OCI-M2 (cell line): ENCODE measurements around the gene DPP9.
"Not testable (repeated sequence)": the region's sequence is repeated elsewhere in the genome, so short reads cannot be mapped to it uniquely, and the experiment has no call there.

Experiments used
- DNase-seq: peaks from one replicate; lab custom pipeline; 2025; ENCODE audit not compliant: unreplicated experiment; lab: John Stamatoyannopoulos, UW

DPP9 gene

DNA sequence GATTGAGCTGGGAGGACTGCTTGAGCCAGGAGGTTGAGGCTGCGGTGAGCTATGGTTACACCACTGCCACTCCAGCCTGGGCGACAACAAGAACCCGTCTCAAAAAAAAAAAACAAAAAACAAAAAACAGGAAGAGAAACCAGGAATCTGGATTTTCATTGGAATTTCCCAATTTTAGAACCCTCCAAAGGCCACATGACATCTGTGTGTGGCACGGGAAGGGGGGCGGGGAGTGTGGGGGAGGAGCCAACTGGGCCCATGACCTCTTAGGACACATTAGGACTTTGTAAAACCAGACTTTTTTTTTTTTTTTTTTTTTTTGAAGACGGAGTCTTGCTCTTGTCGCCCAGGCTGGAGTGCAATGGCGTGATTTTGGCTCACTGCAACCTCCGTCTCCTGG, 32.3 kb downstream of the DPP9 start:
- DNase-seq = no peak

DNA sequence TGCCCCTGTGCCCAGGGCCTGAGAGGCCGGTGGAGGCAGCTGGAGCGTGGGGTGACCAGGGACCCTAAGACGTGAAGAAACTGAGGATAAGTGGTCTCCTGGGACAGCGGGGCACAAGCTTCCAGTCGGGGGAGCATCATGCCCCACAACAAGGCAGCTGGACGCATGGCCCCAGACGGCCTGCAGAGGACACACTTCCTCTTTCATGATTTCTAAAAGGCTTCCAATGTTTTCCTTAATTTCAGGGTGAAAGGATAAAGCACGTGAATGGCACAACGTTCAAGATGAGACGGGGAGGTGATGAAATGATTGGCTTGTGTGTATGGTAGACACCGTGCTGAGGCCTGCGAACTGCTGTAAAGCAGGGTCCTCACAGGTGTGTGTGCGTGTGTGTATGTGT, 33.3 kb downstream of the DPP9 start:
- DNase-seq = no peak

DNA sequence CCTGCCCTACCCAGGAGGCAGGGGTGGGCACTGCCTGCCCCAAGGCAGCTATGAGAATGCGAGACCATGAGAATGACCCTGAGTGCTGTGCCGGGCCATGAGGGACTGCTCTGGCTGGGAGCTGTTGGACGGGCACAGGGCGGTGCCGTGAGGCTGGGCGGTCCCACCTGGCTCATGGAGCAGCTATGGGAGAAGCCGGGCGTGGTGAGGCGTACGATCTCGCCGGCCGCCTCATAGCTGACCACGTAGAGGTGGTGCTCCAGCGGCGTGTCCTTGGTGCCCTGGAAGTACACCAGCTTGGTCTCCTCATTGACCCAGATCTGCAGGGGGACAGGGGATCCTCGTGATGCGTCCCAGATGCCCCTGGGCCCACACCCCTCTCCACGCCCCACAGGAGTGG, 34.2 kb downstream of the DPP9 start:
- DNase-seq = no peak

DNA sequence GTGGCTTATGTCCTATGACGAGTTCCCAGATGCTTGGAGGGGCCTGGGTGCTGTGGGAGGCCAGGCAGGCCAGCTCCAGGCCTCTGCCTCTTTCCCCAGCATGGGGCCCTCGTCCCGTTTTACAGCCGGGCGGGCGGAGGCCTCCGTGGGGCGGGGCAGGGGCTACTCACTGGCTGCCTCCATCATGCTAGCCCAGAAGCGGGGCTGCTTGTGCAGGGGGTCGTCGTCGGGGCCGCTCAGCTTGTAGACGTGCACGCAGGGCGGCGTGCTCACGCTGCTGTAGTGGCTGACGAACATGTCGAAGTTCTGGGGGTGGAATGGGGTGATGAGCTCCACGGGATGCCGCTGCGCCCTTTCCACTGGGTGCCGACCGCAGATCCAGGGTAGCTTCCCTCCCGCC, 35.1 kb downstream of the DPP9 start:
- no peak for DNase-seq

DNA sequence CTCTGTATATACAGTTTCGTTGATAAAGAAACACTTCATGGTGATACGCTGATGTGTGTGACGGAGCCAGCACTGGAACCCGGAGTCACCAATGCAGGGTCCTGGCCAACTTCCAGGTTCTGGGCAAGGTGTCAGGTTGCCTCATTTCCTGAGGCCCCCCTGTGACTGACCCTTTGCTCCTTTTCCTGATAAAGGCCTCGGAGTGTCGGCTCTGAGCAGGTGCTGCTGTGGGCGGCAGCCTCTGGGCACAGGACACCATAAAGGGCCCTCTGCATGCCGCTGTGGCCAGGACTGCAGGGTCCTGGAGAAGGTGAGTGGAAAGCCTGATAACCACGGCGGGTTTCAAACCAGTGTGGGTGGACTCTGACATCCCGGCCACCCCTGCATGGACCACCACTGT, 36.2 kb downstream of the DPP9 start:
- no peak for DNase-seq

DNA sequence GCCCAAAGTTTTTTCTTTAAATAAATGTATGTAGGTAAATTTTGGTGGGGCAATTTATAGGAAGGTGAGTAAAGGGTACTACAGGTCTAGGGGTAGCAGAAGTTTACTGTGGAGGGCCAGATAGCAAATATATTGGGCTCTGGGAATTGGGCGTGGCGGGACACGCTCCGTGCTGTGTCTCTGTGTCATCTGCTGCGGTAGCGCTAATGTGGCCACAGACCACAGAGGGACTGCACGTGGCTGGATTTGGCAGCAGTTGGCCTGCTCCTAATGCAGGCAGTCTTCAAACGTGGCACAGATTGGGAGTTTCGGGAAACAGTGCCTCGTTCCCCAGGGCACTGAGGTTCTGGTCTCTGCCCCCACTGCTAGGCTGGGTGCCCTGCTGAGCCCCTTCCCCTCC, 36.9 kb downstream of the DPP9 start:
- DNase-seq = no peak

DNA sequence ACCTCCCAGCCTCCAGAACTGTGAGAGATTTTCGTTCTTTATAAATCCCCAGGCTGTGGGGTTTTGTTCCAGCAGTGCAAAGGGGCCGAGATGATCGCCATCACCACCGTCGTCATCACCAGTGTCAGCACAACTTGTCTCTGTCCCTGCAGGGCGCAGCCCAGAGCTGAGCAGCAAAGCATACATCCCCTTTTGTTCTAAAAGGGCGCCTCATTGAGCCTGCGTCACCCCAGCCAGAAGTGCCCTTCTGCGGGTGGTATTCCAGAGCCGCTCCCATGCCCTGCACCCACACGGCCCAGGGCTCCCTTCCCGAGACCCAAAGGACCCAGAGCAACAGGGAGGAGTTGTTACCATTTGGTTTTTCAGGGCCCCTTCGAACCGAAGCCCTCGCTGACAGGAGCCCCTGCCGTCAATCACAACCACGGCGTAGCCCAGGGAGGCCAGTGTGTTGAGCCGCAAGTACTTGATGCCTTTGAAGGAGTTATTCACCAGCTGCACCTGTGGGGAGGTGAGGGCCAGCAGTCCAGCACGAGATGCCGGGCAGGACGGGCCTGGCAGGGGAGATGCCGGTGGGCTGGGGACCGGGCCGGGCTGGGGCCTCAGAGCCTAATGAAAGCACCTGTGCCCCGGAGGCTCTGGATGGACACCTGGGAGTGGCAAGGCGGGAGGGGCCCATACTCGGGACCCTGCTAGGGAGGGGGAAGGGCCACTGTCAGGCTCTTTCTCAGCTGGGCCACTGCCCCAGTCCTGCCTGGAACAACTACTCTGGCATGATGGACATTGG, 39.1 kb downstream of the DPP9 start:
- DNase-seq = no peak

DNA sequence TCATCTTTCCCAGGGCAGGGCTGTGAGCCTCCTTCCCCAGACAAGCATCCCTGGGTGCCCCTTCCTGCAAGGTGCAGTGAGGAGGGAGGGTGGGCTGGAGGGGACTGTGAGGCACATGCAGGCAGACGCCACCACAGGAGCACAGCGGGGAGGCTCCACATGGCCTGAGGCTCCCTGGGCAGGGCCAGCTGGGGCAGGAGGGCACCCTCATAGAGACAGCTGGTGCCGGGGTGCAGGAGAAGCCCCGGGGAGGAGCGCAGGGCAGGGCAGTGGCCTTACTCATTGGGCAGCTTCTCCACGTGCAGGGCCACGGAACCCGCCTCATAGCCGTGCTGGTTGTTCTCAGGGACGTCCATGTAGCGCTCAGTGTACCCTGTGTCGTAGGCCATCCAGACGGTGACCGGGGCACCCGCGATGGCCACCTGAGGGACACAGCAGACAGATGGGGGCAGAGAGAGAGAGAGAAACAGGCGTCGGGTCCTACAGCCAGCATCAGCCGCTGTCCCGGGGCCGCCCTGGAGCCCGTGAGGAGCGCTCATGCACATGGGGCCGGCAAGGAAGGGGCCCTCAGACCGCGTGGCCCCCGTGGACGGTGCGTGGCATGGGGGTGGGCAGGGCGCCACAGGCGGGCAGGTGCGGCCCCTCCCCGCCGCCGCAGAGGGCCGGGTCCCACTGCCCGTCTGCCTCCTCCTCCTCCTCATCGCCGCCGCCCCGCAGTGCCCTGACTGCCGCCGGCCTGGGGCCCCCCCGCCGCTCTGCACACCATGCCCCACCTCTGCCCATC, 41.0 kb downstream of the DPP9 start:
- DNase-seq = no peak

DNA sequence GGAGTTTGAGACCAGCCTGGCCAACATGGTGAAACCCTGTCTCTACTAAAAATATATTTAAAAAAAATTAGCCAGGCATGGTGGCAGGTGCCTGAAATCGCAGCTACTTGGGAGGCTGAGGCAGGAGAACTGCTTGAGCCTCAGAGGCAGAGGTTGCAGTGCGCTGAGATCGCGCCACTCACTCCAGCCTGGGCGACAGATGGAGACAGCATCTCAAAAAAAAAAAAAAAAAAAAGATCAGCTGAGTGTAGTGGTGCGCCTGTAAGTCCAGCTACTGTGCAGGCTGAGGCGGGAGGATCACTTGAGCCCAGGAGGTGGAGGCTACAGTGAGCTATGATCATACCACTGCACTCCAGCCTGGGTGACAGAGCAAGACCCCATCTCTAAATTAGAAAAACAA, 43.6 kb downstream of the DPP9 start:
- DNase-seq = not testable (repeated sequence)

DNA sequence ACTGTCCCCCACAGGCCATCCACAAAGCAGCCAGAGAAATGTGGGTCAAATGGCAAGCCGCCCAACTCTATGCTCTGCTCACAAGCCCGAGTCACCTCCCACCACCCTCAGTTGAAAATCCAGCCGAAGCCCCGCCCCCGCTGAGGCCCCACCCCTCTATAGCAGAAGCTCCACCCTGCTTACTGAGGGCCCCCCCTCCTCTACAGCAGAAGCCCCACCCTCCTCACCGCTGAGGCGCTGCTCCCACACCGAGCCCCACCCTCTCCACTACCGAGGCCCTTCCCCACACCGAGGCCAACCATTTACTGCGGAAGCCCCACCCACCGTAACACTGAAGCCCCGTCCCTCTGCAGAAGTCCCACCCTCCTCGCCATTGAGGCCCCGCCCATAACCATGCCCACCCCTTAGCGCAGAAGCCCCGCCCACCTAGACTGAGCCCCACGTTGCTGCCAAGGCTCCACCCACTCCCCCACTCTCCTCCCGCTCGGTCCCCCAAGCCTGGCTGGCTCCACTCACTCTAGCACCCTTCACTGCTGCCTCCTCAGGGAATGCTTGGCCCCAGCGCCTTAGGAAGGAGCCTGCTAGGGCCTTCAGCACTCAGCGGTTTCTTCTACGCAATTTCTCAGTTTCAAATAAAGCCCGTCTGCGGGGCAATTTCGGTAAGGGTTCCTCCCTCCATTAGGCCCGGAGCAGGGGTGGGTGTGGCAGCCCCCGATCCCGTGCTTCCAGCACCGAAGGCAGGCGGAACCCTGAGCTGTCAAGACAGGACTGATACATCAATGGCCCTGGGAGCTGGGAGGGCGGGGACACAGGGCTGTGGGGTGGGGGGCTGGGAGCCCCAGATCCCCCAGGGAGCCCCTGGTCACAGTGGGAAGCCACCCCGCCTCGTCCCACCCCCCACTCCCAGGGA, 44.5 kb downstream of the DPP9 start:
- DNase-seq = no peak

DNA sequence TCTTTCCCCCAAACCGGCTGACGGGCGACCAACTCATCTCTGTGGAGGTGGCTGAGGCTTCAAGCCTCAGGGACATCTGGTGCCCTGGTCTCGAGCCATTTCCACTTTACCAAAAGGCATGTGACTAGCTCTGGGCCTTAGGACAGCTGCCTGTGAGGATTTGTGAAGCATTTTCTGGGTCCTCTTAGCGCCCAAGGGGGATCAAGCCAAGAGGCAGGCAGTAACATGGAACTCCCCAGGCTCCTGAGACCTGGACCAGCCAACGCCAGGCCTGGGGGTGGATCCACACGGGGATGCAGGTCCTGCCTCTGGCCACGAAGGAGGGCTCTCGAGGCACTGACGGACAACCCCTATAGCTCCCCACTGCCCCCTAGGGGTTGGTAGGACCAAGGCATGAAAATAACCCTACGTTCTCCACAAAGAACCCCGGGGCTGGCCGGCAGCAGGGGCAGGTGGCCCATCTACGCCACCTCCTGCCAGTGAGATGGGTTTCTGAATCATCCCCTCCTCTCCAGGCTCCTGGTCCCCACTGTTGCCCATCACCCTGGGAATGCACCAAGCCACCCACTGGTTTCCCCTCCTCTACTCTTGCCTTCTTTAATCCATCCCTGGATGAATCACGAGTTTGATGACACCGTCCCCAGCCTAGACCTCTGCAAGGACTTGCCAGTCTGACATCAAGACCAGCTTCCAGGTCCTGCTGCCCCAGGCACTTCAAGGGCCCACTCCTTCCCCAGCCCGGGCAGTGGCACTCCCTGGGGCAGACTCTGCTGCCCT, 46.5 kb downstream of the DPP9 start:
- DNase-seq = no peak

DNA sequence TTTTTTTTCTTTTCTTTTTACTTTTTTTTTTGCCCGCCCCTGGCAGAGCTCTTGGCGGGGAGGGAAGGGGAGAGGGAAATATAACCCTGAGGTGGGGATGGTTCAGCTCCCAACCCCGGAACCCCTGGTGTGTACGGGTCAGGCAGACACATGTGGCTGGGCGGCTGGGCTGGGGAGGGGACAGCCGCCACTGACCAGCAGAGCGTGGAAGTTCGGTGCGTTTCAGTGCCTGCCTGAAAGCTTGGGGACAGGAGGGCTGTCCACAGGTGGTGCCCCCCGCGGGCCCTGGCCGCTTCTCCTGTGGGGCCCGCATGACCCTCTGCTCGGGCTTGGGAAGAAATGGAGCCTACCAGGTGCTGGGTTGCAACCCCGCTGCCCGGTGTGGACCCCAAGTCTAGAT, 48.3 kb downstream of the DPP9 start:
- DNase-seq = no peak

DNA sequence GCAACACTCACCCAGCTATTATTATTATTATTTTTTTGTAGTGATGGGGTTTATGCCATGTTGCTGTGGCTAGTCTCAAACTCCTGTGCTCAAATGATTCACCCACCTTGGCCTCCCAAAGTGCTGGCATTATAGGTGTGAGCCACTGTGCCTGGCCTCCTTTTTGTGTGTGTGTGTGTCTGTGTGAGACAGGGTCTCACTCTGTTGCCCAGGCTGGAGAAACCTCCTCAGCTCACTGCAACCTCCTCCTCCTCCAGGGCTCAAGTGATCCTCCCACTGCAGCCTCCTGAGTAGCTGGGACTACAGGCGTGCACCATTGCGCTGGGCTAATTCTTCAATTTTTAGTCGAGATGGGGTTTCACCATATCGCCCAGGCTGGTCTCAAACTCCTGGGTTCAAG, 49.9 kb downstream of the DPP9 start:
- DNase-seq = no peak

DNA sequence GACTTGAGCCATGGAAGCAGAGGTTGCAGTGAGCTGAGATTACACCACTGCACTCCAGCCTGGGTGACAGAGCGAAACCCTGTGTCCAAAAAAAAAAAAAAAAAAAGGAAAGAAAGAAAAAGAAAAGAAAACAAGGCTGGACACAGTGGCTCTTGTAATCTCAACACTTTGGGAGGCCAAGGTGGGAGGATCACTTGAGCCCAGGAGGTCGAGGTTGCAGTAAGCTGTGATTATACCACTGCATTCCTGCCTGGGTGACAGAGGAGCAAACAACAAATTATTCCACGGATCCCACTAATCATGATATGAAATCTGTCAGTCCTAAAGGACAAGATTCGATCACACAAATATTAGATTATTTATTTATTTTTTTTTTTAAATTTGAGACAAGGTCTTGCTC, 50.4 kb downstream of the DPP9 start:
- no peak for DNase-seq

DNA sequence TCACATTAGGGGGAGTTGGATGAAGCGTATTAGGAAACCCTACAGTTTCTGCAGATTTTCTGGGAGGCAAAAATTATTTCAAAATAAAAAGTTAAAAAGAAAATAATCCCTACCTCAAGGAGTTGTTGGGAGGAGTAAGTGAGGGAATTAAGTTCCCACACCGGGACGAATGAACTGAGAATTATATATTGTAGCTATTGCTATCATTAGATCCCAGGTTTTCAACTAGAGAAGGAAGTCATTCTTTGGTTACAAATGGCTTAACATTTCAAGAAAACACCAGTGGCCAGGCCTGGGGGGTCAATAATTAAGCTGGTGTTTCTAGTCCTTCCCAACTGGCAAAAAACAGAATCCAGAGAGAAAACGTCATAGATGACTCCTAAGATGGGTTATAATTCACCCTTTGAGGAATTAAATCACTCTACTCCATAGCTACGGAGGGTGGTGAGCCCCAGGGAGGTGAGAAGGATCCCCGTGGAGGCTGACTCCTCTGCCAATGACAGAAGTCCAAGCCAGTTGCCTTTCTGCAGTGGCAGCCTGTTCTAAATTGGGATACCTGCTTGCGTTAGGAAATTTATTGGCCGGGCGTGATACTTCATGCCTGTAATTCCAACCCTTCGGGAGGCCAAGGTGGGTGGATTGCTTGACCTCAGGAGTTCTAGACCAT, 52.3 kb downstream of the DPP9 start:
- no peak for DNase-seq

DNA sequence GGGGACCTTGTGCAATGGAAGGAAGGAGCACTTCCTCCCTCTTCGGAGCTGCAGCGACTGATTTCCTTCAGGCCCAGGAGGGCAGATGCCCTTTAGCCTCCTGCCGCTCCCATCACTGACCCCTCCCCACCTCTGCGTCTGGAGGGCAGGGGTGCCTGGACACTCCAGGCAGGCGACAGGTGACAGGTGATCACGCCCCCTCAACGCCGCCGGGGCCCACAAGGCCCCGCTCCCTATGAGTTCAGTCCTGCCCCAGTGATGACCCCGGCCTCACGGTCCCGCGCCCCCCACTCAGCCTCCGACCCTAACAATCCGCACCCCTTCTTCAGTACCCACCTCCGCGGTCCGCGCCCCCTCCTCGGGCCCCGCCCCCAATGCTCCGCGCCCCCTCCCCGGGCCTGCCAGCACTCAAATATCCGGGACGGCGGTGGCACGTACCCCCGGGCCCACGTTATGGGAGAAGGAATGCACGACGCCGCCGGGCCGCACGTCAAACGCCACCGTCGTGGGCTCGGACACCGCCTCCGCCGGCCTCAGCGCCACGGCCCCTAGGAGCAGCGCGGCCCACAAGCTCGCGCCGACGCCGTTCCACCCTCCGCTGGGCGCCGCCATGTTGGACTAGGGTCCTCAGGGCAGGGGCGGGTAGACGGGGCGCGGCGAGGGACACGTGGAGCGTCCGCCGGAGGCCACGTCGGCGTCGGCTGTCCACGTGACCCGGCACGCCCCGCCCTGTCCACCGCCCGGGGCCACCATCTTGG, 53.7 kb downstream of the DPP9 start, which contains the start of gene MYDGF:
Gene MYDGF (minus strand): TSS at position 620 of the 758 bp plus-strand sequence. CDS start 8 bp downstream, at position 612.
- peak; percentile 36 for DNase-seq

DNA sequence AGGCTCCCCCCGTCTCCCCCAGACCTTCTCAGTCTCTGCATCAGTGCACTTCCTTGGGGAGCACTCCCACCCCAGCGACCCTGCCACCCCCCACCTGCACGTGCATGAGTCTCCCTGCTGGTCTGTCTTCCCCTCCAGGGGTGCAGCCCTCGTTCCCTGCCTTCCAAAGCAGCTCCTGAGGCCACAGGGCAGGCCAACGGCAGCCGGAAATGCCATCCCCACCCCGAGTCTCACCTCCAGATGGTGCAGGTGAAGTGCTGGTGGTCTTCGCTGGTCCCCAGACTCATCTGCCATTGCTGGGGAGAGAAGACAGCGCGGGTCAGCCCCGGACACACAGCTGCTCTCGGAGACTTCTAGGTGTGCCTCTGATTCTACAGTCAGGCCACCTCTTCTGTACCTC, 59.0 kb downstream of the DPP9 start:
- no peak for DNase-seq

DNA sequence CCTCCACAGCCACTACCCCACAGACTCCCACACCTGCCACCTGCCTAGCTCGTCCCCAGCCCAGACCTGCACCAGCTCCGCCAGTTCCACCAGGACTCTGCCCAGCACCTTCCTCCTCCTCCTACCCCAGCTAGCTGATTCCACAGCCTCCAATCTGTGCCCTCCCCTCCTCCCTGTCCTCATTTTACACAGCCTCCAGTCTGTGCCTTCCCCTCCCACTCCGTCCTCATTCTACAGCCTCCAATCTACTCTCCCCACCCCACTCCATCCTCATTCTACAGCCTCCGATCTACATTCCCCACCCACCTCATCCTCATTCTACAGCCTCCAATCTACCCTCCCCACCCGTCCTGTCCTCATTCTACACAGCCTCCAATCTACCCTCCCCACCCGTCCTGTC, 60.8 kb downstream of the DPP9 start:
- no peak for DNase-seq

DNA sequence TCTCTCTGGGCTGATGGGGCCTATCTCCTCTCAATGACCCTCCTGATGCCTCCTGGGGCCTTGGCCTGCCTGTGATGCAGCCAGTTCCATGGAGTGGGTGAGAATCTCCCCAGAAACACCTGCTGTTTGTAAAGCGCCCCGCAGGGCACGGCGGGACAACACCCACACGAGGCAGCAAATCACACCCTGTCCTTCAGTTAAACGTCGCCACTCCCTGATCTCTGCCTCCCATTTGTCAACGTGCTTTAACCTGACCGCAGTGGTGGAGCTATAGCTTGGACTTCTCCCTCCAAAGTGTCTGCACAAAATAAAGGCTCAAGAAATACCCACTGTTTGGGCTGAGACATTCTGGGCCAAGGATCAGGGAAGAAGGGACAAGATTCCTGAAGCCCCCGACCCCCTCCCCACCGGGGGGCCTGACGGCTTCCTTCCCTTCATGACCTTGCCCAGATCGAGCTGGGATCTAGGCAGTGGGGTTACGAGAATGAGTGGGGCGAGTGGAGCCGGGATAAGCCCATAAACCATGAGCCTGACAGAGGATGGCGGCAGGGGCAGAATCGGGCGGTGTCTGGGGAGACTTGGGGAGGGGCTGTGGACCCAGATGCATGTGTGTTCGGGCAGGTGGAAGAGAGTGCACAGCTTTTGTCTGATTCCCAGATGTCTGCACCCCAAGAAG, 61.5 kb downstream of the DPP9 start:
- no peak for DNase-seq
